Gastroesophageal sphincter (tissue), 4 donors: ENCODE data around the gene ENTPD2. TPM values are rescaled to one million over a fixed set of nuclear protein-coding genes. Genes with fewer than 3 reads are reported as not detected.

Experiments used
- ATAC-seq: fragments of 150-250 bp; one replicate; pipeline ENCODE4 v1.9.1; 2016; ENCODE audit warnings: mild to moderate bottlenecking, moderate library complexity
- H3K27ac ChIP-seq, 4 donors: fragments of 200-600 bp; sonication (generic) in 3 of 4; 1 replicate in 3 of 4; 2 replicates in 1 of 4; pipeline ENCODE4 v1.5.1; 2016 to 2019
- H3K27me3 ChIP-seq: fragments of 200-600 bp; sonication (generic); one replicate; pipeline ENCODE4 v1.5.1; 2019
- H3K36me3 ChIP-seq, 2 donors: fragments of 200-600 bp; sonication (generic); one replicate each; pipeline ENCODE4 v1.5.1; 2019; ENCODE audit warnings: control low read depth in 1 of 2
- H3K4me1 ChIP-seq, 3 donors: fragments of 200-600 bp; sonication (generic); 1 replicate in 2 of 3; 2 replicates in 1 of 3; pipeline ENCODE4 v1.5.1; 2016 to 2019; ENCODE audit warnings: control low read depth in 2 of 3
- H3K4me3 ChIP-seq, 2 donors: fragments of 200-600 bp; sonication (generic); one replicate each; pipeline ENCODE4 v1.5.1; 2019; ENCODE audit warnings: mild to moderate bottlenecking in 1 of 2, moderate library complexity in 1 of 2
- H3K9me3 ChIP-seq, 3 donors: fragments of 200-600 bp; sonication (generic); one replicate each; pipeline ENCODE4 v1.5.1; 2017 to 2019; ENCODE audit warnings: control low read depth in 2 of 3
- CTCF ChIP-seq, 4 experiments: fragments of 200-600 bp in 2 of 4; fragments of 450-650 bp in 2 of 4; sonication (generic) in 1 of 4; IDR thresholded peaks; one replicate each; pipeline ENCODE4 v1.5.1; 2017 to 2019; ENCODE audit warnings: antibody characterized with exemption in 4 of 4, mild to moderate bottlenecking in 2 of 4, moderate library complexity in 2 of 4
- EP300 ChIP-seq: sonication (generic); formaldehyde crosslinking; IDR thresholded peaks from one replicate; pipeline ENCODE4 v1.6.1; 2017; ENCODE audit warnings: antibody characterized with exemption, mild to moderate bottlenecking
- POLR2A ChIP-seq, 2 donors: fragments of 450-650 bp; IDR thresholded peaks; one replicate each; pipeline ENCODE4 v1.6.1; 2017; ENCODE audit warnings: antibody characterized with exemption in 2 of 2, mild to moderate bottlenecking in 2 of 2, moderate library complexity in 1 of 2
- POLR2AphosphoS5 ChIP-seq: sonication (generic); formaldehyde crosslinking; IDR thresholded peaks from one replicate; pipeline ENCODE4 v1.6.1; 2017; ENCODE audit warnings: antibody characterized with exemption
- WGBS, 2 donors: methylation state at CpG; one replicate each; pipeline ENCODE4 v1.1.5; 2018; ENCODE audit warnings: low coverage in 1 of 2; 5-methylcytosine and 5-hydroxymethylcytosine counted together
- total RNA-seq, 4 donors: library from RNA; depleted of rRNA; stranded (reverse); fragments of >200 nt; gene quantifications; one replicate each; pipeline ENCODE4 v1.1.0, GENCODE V29; 2016

ENTPD2 gene
- total RNA-seq, 4 donors from 2014 or later, result 0.58 to 1.6 TPM; not detected in 2

- Histone ChIP-seq H3K4me3 (no peak overlapping the region), H3K27me3 (no peaks in the 10 kb centered on the region), H3K4me1 (no peaks in the 10 kb centered on the region), H3K27ac (no peak overlapping the region), H3K36me3 (peaks cover 0 to 100% of the 10 kb centered on the region in 2 donors), H3K9me3 (no peaks in the 10 kb centered on the region)
- ATAC-seq, result no peak
- TF ChIP-seq CTCF (IDR thresholded peaks at IDR 0.05), result no peak
- no peak for TF ChIP-seq POLR2A (IDR thresholded peaks at IDR 0.05)
- TF ChIP-seq POLR2AphosphoS5, result no peak
- no peak for TF ChIP-seq EP300
- 93% methylated on average over 18 of the region's 31 CpGs; no CpG with 5 or more reads in 1 of the 2 donors for whole genome bisulfite sequencing, 2 donors
Measured at GRCh38 chr9:137096785-137097546, 43.1 kb upstream of the ENTPD2 start.

DNA sequence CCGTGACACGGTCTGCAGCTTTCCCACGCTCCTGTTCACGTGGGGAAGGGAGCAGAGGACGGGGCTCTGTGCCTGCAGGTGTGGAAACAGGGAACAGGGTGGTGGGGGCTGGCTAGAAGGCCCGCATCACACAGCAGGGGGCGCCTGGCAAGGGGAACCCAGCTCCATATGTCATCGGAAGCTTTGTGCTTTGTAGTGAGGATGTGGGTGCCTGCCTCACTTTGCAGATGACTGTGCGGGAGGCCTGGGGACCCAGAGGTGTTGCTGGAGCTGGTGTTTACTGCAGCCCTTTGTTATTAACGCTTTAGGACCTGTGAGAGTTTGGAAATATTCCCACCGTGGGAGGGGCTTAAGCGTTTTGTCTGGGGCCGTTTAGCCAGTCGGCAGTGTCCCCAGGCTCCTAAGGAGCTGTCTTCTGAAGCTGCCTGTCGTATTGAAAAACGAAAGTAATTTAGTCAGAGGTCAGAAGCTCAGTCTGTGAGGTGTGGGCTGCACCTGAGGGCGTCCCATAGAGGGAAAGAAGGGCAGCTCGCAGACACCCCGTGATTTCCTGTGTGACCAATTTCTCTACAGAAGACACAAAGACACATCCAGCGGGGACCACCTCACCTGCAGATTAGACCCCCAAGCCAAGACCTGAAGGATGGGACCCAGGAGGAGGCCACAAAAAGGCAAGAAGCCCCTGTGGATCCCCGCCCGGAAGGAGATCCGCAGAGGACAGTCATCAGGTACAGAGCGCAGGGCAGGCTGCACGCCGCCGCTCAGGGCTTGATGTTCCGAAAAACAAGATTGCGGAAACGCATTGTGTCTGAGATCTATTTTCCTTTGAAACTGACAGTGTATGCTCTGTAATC, 42.0 kb upstream of the ENTPD2 start:
- Histone ChIP-seq H3K9me3 (no peaks in the 10 kb centered on the region), H3K4me1 (no peaks in the 10 kb centered on the region), H3K27ac (no peak overlapping the region), H3K36me3 (peaks cover 0 to 100% of the 10 kb centered on the region in 2 donors), H3K27me3 (no peaks in the 10 kb centered on the region), H3K4me3 (no peak overlapping the region)
- ATAC-seq, result no peak
- 75 to 95% methylated on average over 9 to 11 of the region's 30 CpGs for WGBS, 2 donors
- no peak for TF ChIP-seq CTCF (IDR thresholded peaks at IDR 0.05)

GRCh38 chr9:137089232-137089947, 35.5 kb upstream of the ENTPD2 start:
- H3K27me3 ChIP-seq, result no peaks in the 10 kb centered on the region
- no peak overlapping the region for H3K27ac ChIP-seq
- TF ChIP-seq POLR2A (IDR thresholded peaks at IDR 0.05) (no peak), POLR2AphosphoS5 (no peak), CTCF (IDR thresholded peaks at IDR 0.05) (no peak), EP300 (no peak)
- no peak overlapping the region for H3K4me3 ChIP-seq
- H3K9me3 ChIP-seq, result no peaks in the 10 kb centered on the region
- ATAC-seq, result no peak
- H3K4me1 ChIP-seq, result peaks cover 0 to 47% (median 14%) of the 10 kb centered on the region in 3 donors
- H3K36me3 ChIP-seq, result peaks cover 0 to 55% of the 10 kb centered on the region in 2 donors
- whole genome bisulfite sequencing, 2 donors, result 50 to 73% methylated on average over 1 to 9 of the region's 11 CpGs

DNA sequence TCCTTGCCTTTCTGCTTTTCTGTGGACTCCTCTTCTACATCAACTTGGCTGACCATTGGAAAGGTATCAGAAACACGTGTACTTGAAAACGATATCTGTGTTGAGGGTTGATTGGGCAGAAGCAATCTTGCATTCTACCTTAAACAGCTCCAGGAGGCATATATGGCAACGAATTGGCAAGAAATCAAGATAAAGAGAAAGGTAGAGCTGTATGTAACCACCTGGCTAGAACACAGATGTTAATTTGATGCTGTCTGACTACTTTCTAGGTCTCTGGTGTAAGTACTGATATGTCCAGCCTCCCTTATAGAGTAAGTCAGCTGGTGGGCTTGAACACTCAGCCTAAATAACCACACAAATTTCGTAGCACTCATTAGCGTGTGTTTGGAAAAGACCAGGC, 34.3 kb upstream of the ENTPD2 start:
- Histone ChIP-seq H3K27me3 (no peaks in the 10 kb centered on the region), H3K27ac (no peak overlapping the region), H3K9me3 (no peaks in the 10 kb centered on the region), H3K4me3 (no peak overlapping the region), H3K36me3 (peaks cover 0 to 48% of the 10 kb centered on the region in 2 donors), H3K4me1 (peaks cover 0 to 59% (median 14%) of the 10 kb centered on the region in 3 donors)
- no peak for ATAC-seq
- 77% methylated on average over 3 of the region's 5 CpGs; no CpG with 5 or more reads in 1 of the 2 donors for WGBS, 2 donors
- TF ChIP-seq CTCF (IDR thresholded peaks at IDR 0.05) (no peak), EP300 (no peak), POLR2A (IDR thresholded peaks at IDR 0.05) (no peak), POLR2AphosphoS5 (no peak)
